Stimulated activated CD4-positive, alpha-beta T cell treated with anti-CD3 and anti-CD28 coated beads, Interleukin-4, amount 100 ng/mL, for 4 hours (primary cell): ENCODE measurements around the gene TIPRL.
"Not testable (repeated sequence)": the region's sequence is repeated elsewhere in the genome, so short reads cannot be mapped to it uniquely, and the experiment has no call there.

Experiments
- DNase-seq, 2 experiments: peaks; one replicate each; pipeline ENCODE4 v3.0.0-alpha.2; 2020

Gene TIPRL

DNA sequence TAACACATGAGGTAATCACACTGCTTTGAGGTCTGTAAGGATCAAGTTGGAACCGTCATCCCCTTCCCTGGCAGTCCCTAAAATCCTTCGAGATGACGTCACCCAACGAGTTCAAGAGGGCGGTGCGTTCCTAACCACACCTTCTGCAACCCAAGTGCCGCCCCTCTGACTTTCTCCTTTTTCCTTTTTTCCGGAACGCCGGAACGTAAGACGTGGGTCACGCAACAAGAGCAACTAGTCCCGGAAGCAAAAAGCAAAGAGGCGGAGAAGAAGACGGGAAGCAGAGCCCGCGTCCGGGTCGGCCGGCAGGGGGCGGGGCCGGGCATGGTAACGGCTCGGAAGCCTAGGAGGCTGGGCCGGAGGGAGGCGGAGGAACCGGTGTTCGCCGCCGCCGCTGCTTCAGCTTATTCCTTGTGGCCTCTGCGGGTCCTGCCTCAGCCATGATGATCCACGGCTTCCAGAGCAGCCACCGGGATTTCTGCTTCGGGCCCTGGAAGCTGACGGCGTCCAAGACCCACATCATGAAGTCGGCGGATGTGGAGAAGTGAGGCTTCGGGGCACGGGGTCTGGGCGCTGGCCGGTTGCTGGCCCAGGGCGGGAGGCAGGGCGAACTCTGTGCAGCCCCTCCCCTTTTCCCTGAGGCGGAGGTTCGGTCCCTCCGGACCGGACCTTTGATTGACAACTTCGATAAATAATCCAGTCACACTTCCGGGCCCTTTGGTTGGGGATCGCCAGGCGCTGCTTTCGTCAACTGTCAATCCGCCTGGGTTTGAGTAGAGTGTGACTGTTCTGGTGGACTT lies at the start of gene TIPRL:
Gene TIPRL (plus strand): TSS at position 325 of the 800 bp plus-strand sequence. CDS start 116 bp downstream, at position 441.
- DNase-seq: peak; percentile 93 to 95

DNA sequence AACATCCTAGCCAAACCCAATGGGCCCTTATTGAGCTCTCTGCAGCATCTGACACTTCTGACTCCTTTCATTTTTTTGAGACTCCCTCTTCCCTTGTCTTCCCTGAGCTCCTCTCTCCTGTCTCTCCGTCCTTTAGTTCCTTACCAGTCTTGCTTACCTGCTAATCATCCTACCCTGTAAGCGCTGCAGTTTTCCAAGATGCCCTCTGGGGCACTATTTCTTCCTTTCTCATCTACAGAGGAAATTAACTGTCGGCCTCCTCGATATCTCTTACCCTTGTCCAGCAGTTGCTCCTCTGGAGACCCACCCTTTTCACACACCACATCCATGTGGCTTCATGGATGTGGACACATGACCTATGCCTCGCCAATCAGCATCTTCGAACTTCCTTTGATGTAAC lies 48.8 kb upstream of the TIPRL start:
- DNase-seq: no peak

DNA sequence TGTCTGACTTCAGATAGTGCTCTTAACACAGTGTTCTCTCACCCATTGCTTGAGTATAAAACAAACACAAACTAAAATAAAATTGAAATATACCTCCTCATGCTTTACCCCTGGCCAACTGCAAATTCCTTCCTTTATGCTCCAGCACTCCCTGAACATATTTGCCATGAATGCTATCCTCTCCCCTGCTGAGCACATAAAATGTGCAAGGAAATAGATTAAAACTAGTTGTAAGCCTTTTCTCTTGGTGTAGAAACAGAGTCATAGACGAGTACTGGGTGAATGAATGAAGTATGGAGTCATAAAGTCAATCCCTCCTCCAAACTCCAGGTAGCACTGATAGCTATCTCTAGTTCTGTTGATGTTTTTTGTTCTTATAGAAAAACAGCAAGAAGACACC lies 44.6 kb upstream of the TIPRL start:
- no peak for DNase-seq

DNA sequence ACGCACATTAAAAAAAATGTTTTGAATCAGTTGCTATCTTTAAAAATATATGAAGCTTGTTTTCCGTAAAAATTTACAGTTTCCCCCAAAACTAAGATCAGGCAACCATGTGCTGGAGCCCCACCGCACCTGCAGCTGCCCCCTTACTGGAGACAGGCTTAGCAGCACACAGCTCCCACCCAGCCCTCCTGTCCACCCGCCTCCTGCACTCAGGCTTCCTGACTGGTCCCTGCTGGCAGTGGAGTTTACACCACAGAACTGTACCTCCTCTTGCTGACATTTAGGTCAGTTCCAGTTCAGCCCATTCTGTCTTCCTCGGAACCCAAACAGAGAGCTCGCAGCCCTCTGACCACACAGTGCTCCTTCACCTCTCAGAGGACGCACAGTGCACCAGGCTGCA lies 44.1 kb upstream of the TIPRL start:
- DNase-seq: no peak

DNA sequence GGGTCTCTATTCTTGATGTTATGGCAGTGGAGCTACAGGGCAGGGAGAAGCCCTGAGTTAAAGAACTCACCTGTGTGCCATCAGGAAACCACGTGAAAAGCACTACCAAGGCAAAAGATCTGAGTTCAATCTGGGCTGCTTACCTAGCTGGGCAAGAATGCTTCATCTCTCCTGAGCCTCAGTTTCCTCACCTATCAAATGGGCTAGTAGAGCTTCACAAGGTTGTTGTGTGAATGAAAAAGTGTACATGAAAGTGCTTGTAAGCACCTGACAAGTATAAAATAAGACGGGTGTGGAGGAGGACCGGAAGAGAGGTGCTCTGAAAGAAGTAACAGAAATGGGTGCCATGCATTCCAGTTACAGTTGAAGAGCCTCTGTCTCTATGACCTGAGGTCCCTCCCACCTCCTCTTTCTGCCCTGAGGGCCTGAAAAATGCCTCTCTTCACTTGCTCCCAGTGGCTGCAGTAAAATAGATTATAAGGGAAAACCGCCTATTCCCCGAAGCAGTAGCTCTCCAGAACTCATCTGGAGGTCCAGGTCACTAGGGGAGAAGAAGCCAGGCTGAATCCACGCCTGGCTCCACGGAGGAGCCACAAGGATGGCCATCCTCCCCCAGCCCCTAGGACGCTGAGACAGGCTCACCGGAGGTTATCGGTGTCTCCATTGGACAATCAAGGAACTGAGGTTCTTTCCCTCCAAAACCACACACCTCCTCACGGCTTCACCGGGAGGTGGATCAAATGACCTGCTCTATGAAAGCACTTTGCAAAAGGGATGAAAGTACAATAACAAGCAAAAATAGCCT lies 43.4 kb upstream of the TIPRL start:
- DNase-seq: no peak

DNA sequence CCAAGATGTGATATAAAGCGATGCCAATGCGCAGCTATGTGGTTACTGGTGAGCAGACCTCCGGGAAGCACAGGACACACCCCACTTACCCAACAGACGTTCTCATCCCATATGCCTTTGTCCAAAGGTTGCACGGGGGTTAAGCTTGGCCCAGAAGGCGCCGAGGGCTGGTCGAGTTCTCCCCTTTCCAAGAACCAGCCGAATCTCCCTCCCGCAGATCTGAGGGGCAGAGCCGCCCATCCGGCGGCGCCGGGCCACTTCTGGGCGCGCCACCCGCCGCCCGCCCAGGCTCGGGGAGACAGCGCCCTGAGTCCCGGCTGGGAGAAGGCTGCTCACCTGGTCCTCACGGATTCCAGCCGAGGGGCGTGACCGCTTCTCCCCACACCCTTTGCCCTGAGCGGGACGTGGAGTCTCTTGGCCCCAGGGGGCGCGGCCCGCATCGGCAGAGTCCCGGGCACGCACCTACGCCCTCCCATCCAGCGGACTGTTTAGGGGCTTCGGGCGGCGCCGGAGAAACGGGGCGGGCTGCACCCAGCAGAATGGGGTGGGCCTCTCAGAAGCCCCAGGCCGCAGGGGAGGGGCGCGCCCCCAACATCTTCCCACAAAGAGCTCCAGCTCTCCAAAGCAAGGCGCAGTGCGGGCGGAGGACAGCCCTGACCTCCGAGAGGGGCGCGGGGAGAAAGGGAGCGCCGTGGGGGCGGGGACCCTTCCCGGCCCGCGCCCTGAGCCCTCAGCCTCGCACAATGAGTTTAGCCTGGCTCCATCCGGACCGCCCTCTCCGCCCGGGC lies 42.6 kb upstream of the TIPRL start:
- peak in 1 of 2 experiments; percentile 11 for DNase-seq

DNA sequence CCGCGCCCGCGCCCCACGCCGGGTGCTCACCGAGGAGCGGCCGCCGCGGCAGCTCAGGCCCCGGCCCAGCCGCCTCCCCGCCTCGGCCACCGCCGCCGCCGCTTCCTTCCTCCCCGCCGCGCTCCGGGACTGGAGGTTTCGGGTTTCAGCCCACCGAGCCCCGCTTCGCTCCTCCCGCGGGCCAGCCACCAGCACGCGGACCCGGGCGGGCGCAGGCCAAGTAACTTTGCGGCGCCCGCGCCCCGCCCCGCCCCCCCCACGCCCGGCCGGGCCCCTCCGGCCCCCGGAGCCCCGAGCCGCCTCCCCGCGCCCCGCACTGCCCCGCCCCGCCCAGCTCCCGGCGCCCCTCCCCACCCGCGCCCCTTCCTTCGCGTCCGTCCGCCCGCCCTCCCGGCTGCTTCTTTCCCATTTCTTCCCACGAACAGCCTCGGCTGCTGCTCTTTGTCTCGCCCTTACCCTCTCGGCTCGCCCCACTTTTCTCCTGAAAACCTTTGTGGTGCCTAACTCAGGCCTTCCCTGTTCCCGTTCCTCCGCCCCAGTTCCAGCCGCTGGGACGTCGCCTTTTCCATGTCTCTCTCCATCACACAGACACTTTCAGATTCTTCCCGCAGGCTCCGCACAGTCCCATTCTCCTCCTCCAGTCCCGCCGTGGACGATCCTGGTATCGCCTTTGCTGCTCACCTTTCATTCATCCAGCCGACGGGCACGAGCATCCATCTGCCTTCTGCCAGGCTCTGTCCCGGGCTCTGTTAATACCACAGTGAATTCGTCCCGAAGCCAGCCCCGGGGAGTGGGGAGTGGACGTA lies 41.9 kb upstream of the TIPRL start, which contains the start of gene GPR161:
Gene GPR161 (minus strand): TSS at position 222 of the 806 bp plus-strand sequence. CDS start 32,080 bp downstream, outside the sequence.
- peak in 1 of 2 experiments; percentile 21 for DNase-seq

DNA sequence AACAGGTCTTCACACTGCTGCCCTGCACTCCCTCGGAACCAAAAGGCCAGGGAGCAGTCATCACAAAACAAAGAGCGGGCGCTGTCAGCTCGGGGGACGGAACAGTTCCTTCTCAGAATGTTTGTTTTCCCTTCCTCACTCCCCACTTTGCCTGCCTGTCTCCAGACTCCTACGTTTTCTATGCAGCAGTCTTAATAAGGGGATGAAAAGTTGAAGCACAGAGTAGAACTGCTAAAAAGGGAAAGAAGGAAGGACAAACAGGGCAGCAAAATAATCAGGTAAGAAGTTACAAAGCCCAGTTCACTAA lies 41.3 kb upstream of the TIPRL start:
- no peak for DNase-seq

DNA sequence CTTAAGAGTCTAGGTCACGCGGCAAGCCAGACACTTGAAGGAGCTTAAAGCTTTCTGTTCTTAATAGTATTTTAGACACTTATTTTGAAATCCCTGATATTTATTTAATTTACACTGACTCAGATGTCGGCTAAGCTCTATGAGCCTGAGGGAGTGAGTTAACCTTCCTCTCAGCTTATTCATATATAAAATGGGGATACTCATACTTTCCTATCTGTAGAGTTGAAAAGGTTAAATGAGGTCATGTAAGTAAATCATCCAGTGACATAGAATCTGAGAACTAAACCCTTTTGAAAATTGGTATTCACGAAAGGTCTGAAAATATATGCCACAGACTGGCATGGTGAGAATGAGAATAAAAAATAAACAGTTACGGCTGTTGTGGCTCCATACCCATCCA lies 40.6 kb upstream of the TIPRL start:
- no peak for DNase-seq

DNA sequence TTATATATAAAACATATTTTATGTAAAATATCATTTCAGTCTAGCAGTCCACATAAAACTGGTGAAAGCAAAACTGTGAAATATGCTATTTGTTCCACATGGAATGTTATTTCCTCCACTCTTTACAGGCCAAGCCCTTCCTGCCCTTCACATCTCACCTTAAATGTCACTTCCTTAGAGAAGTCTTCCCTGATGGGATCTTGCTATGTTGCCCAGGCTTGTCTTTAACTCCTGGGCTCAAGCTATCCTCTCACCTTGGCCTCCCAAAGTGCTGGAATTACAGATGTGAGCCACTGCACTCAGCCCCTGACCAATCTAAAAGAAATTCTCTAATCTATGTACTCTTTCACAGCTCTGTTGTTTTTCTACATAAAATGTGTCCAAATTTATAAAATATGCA lies 39.7 kb upstream of the TIPRL start:
- DNase-seq: no peak

DNA sequence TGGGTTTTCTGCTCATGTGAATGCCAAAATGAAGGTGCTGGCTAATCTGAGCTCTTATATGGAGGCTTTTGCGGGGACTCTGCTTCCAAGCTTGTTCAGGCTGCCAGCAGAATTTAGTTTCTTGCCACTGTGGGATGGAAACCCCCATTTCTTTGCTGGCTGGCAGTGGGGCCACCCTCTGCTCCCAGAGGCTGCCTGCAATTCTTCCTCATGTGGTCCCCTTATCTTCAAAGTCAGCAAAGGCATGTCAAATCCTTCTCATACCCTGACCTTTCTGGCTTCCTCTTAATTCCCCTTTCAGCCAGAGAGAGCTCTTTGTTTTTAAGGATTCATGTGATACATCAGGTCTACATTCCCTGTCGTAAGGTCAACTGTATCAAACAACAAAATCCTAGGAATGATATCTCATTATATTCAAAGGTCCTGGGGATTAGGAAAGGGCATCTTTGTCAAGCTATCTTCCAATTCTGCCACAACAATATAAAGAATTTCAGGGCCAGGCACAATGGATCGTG lies 36.8 kb upstream of the TIPRL start:
- no peak for DNase-seq

DNA sequence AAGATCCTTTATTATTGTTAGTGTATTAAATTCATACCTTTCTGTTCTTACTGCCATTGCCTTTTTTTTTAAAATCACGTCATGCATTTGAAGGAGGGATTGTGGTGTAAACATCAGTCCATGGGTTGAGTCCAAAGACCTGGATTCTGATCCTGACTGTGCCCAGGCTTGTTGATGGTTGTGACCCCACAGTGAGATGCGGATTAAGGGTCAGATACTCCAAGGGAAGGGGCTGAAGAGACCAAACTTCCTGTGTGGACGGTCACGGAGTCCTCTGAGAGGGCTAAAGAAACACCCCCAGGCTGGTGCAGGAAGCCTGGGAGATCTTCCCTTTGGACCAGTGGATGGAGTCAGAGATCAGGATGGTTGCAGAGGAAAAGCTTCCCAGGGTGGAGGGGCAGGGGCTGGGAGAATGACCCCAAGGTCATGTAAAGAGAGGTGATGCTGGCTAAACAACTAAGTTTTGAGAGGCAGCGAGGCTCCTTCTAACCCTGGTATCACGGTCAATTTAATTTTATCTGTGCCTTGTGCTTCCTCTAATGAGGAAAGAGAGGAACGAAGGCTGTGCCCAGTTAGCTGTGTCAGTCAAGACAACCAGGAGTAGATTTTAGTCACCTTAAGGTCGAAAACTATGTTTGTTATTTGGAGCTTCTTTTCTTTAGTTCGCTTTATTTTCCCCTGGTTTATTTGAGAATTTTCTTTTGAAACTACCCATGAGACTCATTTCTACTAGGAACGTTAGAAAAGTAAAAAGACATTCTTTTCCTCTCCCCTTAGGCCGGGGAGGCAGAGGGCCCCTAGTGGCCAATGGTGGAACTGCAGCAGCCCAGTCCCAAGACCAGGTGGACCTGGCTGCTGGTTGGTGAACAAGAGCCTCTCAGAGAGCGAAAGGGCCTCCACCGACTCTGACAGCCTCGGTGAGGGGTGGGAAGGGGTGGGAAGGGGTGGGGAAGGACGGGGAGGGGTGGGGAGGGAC lies 33.3 kb upstream of the TIPRL start:
- DNase-seq: peak; percentile 76 to 88

DNA sequence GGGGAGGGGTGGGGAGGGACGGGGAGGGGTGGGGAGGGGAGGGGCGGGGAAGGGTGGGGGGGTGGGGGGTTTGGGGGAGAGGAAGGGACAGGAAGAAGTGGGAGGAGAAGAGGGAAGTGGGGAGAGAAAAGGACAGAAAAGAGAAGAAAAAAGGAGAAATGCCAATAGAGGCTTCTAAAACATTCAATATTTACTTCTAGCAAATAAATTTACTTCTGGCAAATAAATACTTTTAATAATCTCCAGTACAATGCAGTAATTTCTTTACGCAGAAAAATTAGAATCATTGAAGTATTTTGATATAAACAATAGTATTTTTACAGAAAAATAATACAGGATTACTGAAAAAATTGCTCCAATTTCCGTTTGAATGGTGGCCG lies 32.6 kb upstream of the TIPRL start:
- DNase-seq: no peak

DNA sequence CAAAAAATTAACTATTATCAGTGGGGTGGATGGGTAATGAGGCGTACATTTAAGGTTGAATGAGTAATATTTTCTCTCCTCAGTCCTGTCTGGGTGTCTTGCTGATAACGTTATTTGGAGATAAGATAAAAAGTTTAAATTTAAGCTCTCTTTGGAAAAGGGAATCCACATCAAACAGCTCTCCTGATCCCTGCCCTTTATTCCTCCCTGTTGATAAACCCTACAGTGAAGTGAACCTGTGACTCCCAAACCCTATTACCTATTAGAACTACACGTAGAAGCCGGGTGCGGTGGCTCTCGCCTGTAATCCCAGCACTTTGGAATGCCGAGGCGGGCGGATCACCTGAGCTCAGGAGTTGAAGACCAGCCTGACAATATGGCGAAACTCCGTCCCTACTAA lies 32.1 kb upstream of the TIPRL start:
- DNase-seq: no peak

DNA sequence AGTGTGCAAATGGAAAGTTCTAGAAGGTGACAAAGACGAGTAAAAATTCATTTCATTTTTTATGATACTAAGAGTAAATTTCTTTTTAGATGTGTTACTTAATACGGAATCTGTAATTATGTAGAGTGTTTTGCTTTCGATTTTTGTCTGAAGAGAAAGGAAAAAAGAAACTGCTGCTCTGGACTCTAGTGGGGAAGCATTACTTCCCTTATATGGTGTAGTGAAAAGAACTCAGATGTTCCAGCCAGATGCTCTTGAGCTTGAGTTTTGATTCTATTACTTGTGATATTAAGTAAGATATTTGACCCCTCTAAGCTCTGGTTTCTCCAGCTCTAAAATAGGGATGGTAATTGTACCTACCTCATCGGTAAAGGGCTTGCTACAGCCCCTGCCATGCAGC lies 29.8 kb upstream of the TIPRL start:
- DNase-seq: no peak

DNA sequence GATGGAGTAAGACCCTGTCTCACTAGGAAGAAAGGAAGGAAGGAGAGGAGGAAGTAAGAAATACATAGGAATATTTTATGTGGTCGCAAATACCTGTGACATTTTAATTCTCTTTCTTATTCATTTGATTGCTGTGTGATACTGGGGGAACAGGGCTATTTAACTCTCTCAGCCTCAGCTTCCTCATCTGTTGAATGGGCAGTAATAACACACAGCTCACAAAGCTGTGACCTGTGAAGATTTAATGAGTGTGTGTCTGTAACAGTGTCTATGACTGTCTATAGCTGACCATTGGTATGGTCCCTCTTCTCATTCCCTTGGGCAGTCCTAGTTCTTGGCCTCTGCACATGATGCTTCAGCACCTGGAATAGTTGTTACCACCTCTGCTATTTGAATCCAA lies 28.5 kb upstream of the TIPRL start:
- DNase-seq: no peak

DNA sequence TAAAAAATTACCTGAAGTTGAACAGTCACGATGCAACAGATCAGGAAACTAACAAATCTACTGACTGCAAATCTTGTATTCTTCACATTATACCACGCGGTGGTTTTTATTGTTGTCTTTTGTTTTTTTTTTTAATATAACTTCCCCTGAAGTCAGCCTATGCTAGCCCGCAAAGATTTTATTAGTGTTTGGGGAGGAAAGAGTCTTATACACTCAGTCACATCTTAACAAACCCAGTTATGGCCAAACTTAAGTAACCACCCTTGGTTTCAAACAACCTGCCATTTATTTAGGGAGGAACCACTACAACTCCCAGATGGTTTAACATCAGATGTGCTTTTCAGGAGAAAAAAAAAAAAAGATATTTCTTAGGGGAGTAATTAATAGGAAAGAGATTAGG lies 26.8 kb upstream of the TIPRL start:
- DNase-seq: no peak

DNA sequence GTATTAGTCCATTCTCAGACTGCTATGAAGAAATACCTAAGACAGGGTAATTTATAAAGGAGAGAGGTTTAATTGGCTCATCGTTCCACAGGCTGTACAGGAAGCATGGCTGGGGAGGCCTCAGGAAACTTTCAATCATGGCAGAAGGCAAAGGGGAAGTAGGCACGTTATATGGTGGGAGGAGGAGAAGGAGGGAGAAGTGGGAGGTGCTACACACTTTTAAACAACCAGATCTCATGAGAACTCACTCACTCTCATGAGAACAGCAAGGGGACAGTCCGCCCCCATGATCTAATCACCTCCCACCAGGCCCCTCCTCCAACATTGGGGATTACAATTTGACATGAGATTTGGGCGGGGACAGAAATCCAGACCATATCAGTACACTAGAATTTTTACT lies 24.1 kb upstream of the TIPRL start:
- DNase-seq: not testable (repeated sequence)

DNA sequence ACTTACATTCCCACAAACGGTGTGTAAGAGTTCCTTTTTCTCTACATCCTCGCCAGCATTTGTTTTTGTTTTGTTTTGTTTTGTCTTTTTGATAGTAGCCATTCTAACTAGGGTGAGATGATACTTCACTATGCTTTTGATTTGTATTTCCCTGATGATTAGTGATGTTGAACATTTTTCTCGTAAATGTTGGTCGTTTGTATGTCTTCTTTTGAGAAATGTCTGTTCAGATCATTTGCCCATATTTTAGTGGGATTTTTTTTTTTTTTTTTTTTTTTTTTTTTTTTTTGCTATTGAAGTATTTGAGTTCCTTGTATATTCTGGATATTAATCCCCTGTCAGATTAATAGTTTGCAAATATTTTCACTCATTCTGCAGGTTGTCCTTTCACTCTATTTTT lies 22.9 kb upstream of the TIPRL start:
- DNase-seq: no peak

DNA sequence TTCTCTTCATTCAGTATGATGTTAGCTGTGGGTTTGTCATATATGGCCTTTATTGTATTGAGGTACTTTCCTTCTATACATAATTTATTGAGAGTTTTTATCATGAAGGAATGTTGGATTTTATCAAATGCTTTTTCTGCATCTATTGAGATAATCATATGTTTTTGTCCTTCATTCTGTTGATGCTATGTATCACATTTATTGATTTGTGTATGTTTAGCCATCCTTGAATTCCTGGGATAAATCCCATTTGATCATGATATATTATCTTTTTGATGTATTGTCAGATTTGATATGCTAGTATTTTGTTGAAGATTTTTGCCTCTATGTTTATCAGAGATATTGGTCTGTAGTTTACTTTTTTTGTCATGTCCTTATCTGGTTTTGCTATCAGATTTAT lies 21.1 kb upstream of the TIPRL start:
- no peak for DNase-seq

DNA sequence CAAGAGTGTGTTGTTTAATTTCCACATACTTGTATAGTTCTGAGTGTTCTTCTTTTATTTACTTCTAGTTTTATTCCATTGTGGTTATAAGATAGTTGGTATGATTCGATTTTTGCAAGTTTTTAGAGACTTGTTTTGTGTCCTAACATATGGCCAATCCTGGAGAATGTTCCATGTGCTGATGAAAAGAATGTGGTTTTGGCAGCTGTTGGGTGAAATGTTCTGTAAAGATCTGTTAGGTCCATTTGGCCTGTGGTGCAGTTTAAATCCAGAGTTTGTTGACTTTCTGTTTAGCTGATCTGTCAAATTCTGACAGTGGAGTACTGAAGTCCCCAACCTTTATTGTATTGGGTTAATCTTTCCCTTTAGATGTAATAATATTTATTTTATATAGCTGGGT lies 19.5 kb upstream of the TIPRL start:
- DNase-seq: no peak
